Loucy (cell line): ENCODE measurements around the gene CDH15.

Source experiments
- CTCF ChIP-seq: fragments of 200-600 bp; sonication (generic); conservative IDR thresholded peaks from 2 replicates; pipeline ENCODE4 v1.5.1; 2014; ENCODE audit warnings: mild to moderate bottlenecking, antibody characterized with exemption, low read length
- EZH2phosphoT487 ChIP-seq: fragments of 200-600 bp; IDR thresholded peaks from 2 replicates; pipeline ENCODE4 v1.6.1; 2018; ENCODE audit warnings: antibody characterized with exemption, mild to moderate bottlenecking, moderate library complexity, borderline replicate concordance

- TF ChIP-seq CTCF: no peak
- no peak for TF ChIP-seq EZH2phosphoT487
Observed at GRCh38 chr16:89177501-89177900, 6.0 kb downstream of the CDH15 start.
